HepG2 (cell line): Measurements from ENCODE around the gene DNAAF8. TPM values are rescaled to one million over a fixed set of nuclear protein-coding genes. Genes with fewer than 3 reads are reported as not detected.

Source experiments
- ATAC-seq: fragments of 200-7000 bp; cut with Tn5 transposase; 3 replicates; pipeline ENCODE4 v1.9.1; 2020; ENCODE audit warnings: mild to moderate bottlenecking, moderate library complexity
- BruUV-seq: library from RNA; stranded (reverse); fragments of 400-500 nt; replicated peaks from 2 replicates; lab custom pipeline; 2021; lab: Mats Ljungman, UMichigan
- CTCF ChIA-PET: fragments of 300-600 bp; formaldehyde crosslinking; extraction: SDS; loops from one replicate; lab custom pipeline; 2021; ENCODE audit warnings: low total read pairs, inconsistent platforms, low intra/inter-chr PET ratio; lab: Yijun Ruan, JAX
- POLR2A ChIA-PET: fragments of 350-600 bp; sonication (Branson Sonifier 250); formaldehyde crosslinking; loops from one replicate; lab custom pipeline; 2020; ENCODE audit warnings: antibody characterized with exemption, inconsistent platforms; lab: Yijun Ruan, JAX
- DNase-seq: peaks from one replicate; pipeline ENCODE4 v3.0.0-alpha.2; 2015; ENCODE audit warnings: low spot score
- FAIRE-seq: peaks from 3 replicates; lab custom pipeline; 2011; peaks lifted over from hg19 to GRCh38; lab: Jason Lieb, UNC
- H2AFZ ChIP-seq: one replicate; pipeline ENCODE4 v1.6.1; 2011; ENCODE audit warnings: low read length, inconsistent platforms
- H3K27ac ChIP-seq: fragments of 300-600 bp; 3 replicates; pipeline ENCODE4 v1.8.0; 2011; ENCODE audit warnings: mixed run types, mild to moderate bottlenecking, mixed read lengths, low read length, inconsistent platforms; ENCODE audit not compliant: insufficient read depth; ENCODE audit errors: extremely low read length
- H3K27me3 ChIP-seq, 2 experiments: fragments of 200-600 bp in 1 of 2; 2 replicates in 1 of 2; 3 replicates in 1 of 2; pipeline versions ENCODE4 v1.6.0 to v1.8.0; 2011; ENCODE audit warnings: low read length in 2 of 2, mild to moderate bottlenecking in 2 of 2, moderate library complexity in 2 of 2, inconsistent platforms in 1 of 2; ENCODE audit not compliant: insufficient read depth in 2 of 2, control insufficient read depth in 1 of 2
- H3K36me3 ChIP-seq, 2 experiments: fragments of 200-600 bp in 1 of 2; replicated peaks in 1 of 2; 2 replicates in 1 of 2; 3 replicates in 1 of 2; pipeline versions ENCODE4 v1.5.1 to v1.8.0; 2011; ENCODE audit warnings: low read length in 2 of 2, inconsistent platforms in 1 of 2; ENCODE audit not compliant: insufficient read depth in 2 of 2, control insufficient read depth in 1 of 2
- H3K4me1 ChIP-seq: 2 replicates; pipeline ENCODE4 v1.5.1; 2012; ENCODE audit warnings: low read length, inconsistent platforms; ENCODE audit not compliant: insufficient read depth
- H3K4me2 ChIP-seq: 2 replicates; pipeline ENCODE4 v1.6.0; 2011; ENCODE audit warnings: low read depth, low read length, inconsistent platforms
- H3K4me3 ChIP-seq, 3 experiments: fragments of 200-600 bp in 1 of 3; sonication (generic), shearing (Covaris generic) in 1 of 3; replicated peaks in 1 of 3; 2 replicates each; pipeline ENCODE4 v1.5.1; 2011 to 2016; ENCODE audit warnings: low read length in 3 of 3, inconsistent platforms in 2 of 3, low read depth in 2 of 3, mild to moderate bottlenecking in 2 of 3, control low read depth in 1 of 3, mixed read lengths in 1 of 3; ENCODE audit not compliant: insufficient read depth in 1 of 3
- H3K79me2 ChIP-seq: one replicate; pipeline ENCODE4 v1.6.1; 2011; ENCODE audit warnings: low read length, inconsistent platforms; ENCODE audit not compliant: insufficient read depth
- H3K9ac ChIP-seq: 2 replicates; pipeline ENCODE4 v1.6.0; 2011; ENCODE audit warnings: mild to moderate bottlenecking, low read depth, low read length, inconsistent platforms; ENCODE audit not compliant: insufficient read depth
- H3K9me3 ChIP-seq: 2 replicates; pipeline ENCODE4 v1.5.1; 2012; ENCODE audit warnings: mild to moderate bottlenecking, low read length
- H4K20me1 ChIP-seq: 2 replicates; pipeline ENCODE4 v1.6.0; 2011; ENCODE audit warnings: inconsistent platforms, mild to moderate bottlenecking, low read length, moderate library complexity; ENCODE audit not compliant: insufficient read depth
- HNRNPL ChIP-seq: fragments of 200-400 bp; formaldehyde crosslinking; IDR thresholded peaks from 2 replicates; pipeline ENCODE4 v1.6.1; 2017; ENCODE audit warnings: mild to moderate bottlenecking, low read depth, low read length
- MLLT10 ChIP-seq: sonication (generic); formaldehyde crosslinking; IDR thresholded peaks from 2 replicates; pipeline ENCODE4 v1.4.0; 2020; ENCODE audit warnings: missing genetic modification reagents
- NFKB2 ChIP-seq: sonication (generic); formaldehyde crosslinking; IDR thresholded peaks from 2 replicates; pipeline ENCODE4 v1.4.0; 2020; ENCODE audit warnings: missing genetic modification reagents, borderline replicate concordance
- SALL1 ChIP-seq: sonication (generic); formaldehyde crosslinking; IDR thresholded peaks from 2 replicates; pipeline ENCODE4 v1.8.0; 2022; ENCODE audit warnings: mild to moderate bottlenecking, missing genetic modification reagents
- TEAD3 ChIP-seq: optimal IDR thresholded peaks from 2 replicates; pipeline ENCODE3; 2016; ENCODE audit warnings: borderline replicate concordance
- ZBTB10 ChIP-seq: sonication (generic); formaldehyde crosslinking; IDR thresholded peaks from 2 replicates; pipeline ENCODE4 v1.4.0; 2020; ENCODE audit warnings: missing genetic modification reagents, borderline replicate concordance
- ZNF225 ChIP-seq: sonication (generic); formaldehyde crosslinking; IDR thresholded peaks from 2 replicates; pipeline ENCODE4 v1.4.0; 2020; ENCODE audit warnings: mild to moderate bottlenecking, missing genetic modification reagents
- ZNF263 ChIP-seq: sonication (generic); formaldehyde crosslinking; IDR thresholded peaks from 2 replicates; pipeline ENCODE4 v1.4.0; 2020; ENCODE audit warnings: missing genetic modification reagents
- ZNF432 ChIP-seq: sonication (generic); formaldehyde crosslinking; IDR thresholded peaks from 2 replicates; pipeline ENCODE4 v1.5.0; 2020; ENCODE audit warnings: missing genetic modification reagents, mild to moderate bottlenecking, borderline replicate concordance
- ZSCAN9 ChIP-seq: IDR thresholded peaks from 2 replicates; pipeline ENCODE4 v1.6.1; 2016; ENCODE audit warnings: borderline replicate concordance
- WGBS: methylation state at CpG from one replicate; pipeline ENCODE4 v1.1.6; 2017; ENCODE audit warnings: low lambda C conversion rate; 5-methylcytosine and 5-hydroxymethylcytosine counted together
- in situ Hi-C: cut with HindIII; loops from 2 replicates; pipeline ENCODE4 v1.10.0; 2017; ENCODE audit warnings: low pct_unique_long_range_greater_than_20kb; ENCODE audit not compliant: extremely low pct_ligation_motif_present
- intact Hi-C: fragments of 100-400 bp; cut with micrococcal nuclease; formaldehyde crosslinking; loops from one replicate; pipeline ENCODE4 v1.10.0; 2022; ENCODE audit not compliant: unreplicated experiment
- polyA plus RNA-seq, 8 experiments: library from polyadenylated mRNA; depleted of rRNA in 3 of 8; stranded (reverse) in 7 of 8; unstranded in 1 of 8; fragments of >200 nt; fragmentation: Illumina TruSeq in 4 of 8; extraction: Trizol in 4 of 8; gene quantifications; 2 replicates each; pipeline versions ENCODE4 v1.2.1 to v1.2.3, GENCODE V29; 2011 to 2016; ENCODE audit warnings: low read depth in 4 of 8, missing spikeins in 1 of 8, mixed read lengths in 1 of 8; ENCODE audit not compliant: insufficient read depth in 1 of 8
- total RNA-seq, 5 experiments: library from RNA; depleted of rRNA; stranded (reverse); fragments of >200 nt; fragmentation: Illumina TruSeq; extraction: Trizol; gene quantifications; 2 replicates each; pipeline ENCODE4 v1.2.3, GENCODE V29; 2016; ENCODE audit warnings: low read depth in 1 of 5
- TF ChIP-seq, protein P1 (sequence below): sonication (generic); formaldehyde crosslinking; IDR thresholded peaks from 2 replicates; pipeline ENCODE4 v1.4.0; 2020; ENCODE audit warnings: mild to moderate bottlenecking, missing genetic modification reagents
- TF ChIP-seq, protein P2 (sequence below): sonication (generic); formaldehyde crosslinking; IDR thresholded peaks from 2 replicates; pipeline ENCODE4 v1.5.1; 2020; ENCODE audit warnings: missing genetic modification reagents, mild to moderate bottlenecking, borderline replicate concordance
- TF ChIP-seq, protein P3 (sequence below), 2 experiments: sonication (generic) in 1 of 2; formaldehyde crosslinking in 1 of 2; IDR thresholded peaks; 2 replicates each; pipeline versions ENCODE4 v1.6.1 to v1.9.0; 2014 to 2022; ENCODE audit warnings: antibody characterized with exemption in 1 of 2, borderline replicate concordance in 1 of 2, inconsistent platforms in 1 of 2, low read depth in 1 of 2, missing genetic modification reagents in 1 of 2

DNAAF8 gene
- total and polyA plus RNA-seq, 2 of the 13 experiments (the other 11 are each of a cell fraction or from before 2014, with no cell fraction given): 0.44 TPM; not detected in 1

GRCh38 chr16:4701791-4702465 lies 32.4 kb upstream of the DNAAF8 start:
- intact Hi-C loops: no loop called here
- peak; percentile 75 for TF ChIP-seq ZNF263
- TF ChIP-seq ZBTB10 (CRISPR knock-in tag): no peak
- TF ChIP-seq, protein P1, sequence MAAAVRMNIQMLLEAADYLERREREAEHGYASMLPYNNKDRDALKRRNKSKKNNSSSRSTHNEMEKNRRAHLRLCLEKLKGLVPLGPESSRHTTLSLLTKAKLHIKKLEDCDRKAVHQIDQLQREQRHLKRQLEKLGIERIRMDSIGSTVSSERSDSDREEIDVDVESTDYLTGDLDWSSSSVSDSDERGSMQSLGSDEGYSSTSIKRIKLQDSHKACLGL (CRISPR knock-in tag): no peak
- no peak for TF ChIP-seq MLLT10 (CRISPR knock-in tag)
- no peak for TF ChIP-seq ZSCAN9
- TF ChIP-seq ZNF225 (CRISPR knock-in tag): no peak
- TF ChIP-seq ZNF432: no peak
- TF ChIP-seq SALL1 (CRISPR knock-in tag): peak; percentile 39; the same call in 1 of the 2 replicates
- TF ChIP-seq NFKB2: 0 out of 2 replicates have a peak, but pooled peaks have one; percentile 26
- TF ChIP-seq, protein P2, sequence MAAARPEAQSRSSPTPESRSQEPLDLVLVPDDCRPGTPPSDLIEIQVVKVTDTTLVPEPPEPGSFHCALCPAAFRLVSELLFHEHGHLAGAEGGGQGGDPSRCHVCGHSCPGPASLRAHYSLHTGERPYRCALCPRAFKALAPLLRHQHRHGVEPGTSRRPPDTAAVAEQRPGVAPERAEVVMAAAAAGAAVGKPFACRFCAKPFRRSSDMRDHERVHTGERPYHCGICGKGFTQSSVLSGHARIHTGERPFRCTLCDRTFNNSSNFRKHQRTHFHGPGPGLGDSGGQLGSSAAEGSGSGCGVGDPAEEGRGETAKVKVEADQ (CRISPR knock-in tag): no peak
- TF ChIP-seq TEAD3 (CRISPR knock-in tag): peak; percentile 20
- TF ChIP-seq, protein P3, sequence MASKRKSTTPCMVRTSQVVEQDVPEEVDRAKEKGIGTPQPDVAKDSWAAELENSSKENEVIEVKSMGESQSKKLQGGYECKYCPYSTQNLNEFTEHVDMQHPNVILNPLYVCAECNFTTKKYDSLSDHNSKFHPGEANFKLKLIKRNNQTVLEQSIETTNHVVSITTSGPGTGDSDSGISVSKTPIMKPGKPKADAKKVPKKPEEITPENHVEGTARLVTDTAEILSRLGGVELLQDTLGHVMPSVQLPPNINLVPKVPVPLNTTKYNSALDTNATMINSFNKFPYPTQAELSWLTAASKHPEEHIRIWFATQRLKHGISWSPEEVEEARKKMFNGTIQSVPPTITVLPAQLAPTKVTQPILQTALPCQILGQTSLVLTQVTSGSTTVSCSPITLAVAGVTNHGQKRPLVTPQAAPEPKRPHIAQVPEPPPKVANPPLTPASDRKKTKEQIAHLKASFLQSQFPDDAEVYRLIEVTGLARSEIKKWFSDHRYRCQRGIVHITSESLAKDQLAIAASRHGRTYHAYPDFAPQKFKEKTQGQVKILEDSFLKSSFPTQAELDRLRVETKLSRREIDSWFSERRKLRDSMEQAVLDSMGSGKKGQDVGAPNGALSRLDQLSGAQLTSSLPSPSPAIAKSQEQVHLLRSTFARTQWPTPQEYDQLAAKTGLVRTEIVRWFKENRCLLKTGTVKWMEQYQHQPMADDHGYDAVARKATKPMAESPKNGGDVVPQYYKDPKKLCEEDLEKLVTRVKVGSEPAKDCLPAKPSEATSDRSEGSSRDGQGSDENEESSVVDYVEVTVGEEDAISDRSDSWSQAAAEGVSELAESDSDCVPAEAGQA (IDR thresholded peaks at IDR 0.05; ENCODE audit: low read depth): no peak
- TF ChIP-seq, protein P3 (CRISPR knock-in tag; IDR thresholded peaks at IDR 0.05; ENCODE audit: borderline replicate concordance): no peak
- TF ChIP-seq HNRNPL: no peak

More at GRCh38 chr16:4701791-4702465, 32.4 kb upstream of the DNAAF8 start:
- FAIRE-seq: no peak
- Histone ChIP-seq H3K4me2 (peak overlapping the region; percentile 41; the same call in 1 of the 2 replicates), H3K36me3 (peaks cover 35 to 61% of the 10 kb centered on the region in 2 experiments), H3K4me3 (no peak overlapping the region), H3K4me1 (peaks cover 31% of the 10 kb centered on the region), H4K20me1 (no peaks in the 10 kb centered on the region), H3K79me2 (no peaks in the 10 kb centered on the region), H3K9me3 (no peaks in the 10 kb centered on the region), H3K27ac (peak overlapping the region; percentile 67), H2AFZ (no peak overlapping the region), H3K9ac (peak overlapping the region; percentile 18; the same call in 1 of the 2 replicates), H3K27me3 (no peaks in the 10 kb centered on the region)
- no peak for DNase-seq
- CTCF ChIA-PET: no interaction called here
- peak; percentile 3 for ATAC-seq
- in situ Hi-C loops: no loop called here
- 86% methylated on average over 6 of the region's 17 CpGs for WGBS
- BruUV-seq: no TSS peak
- POLR2A ChIA-PET: interaction anchor here (1.6 kb wide), 1 partner anchor 9 kb away, joined by 8 read pairs; the partner anchor contains the start of gene NUDT16L1
